ENCODE data around the gene LRMDA. TPM values are rescaled to one million over a fixed set of nuclear protein-coding genes. Genes with fewer than 3 reads are reported as not detected.
"Not testable (repeated sequence)": the region's sequence is repeated elsewhere in the genome, so short reads cannot be mapped to it uniquely, and the experiment has no call there.

The LRMDA gene
- total RNA-seq, 5 donors from 2014 or later (not counting 1 experiment from before 2014, with no cell fraction given): 0.30 to 1.2 TPM; not detected in 3

- Mint-ChIP-seq H3K4me1 (no peaks in the 10 kb centered on the region), H3K27ac (no peak overlapping the region), H3K36me3 (no peaks in the 10 kb centered on the region), H3K4me3 (no peak overlapping the region), H3K9me3 (no peaks in the 10 kb centered on the region), H3K27me3 (peaks cover 6 to 9% of the 10 kb centered on the region in 2 donors)
- Histone ChIP-seq H3K27me3 (replicated peaks in 1 of 2; ENCODE audit: control insufficient read depth in 2 of 2, extremely low read depth in 1 of 2, insufficient read depth in 2 of 2, low read length in 1 of 2) (peaks cover 0 to 2% of the 10 kb centered on the region in 2 experiments), H3K27ac (ENCODE audit: low read length) (no peak overlapping the region), H3K36me3 (ENCODE audit: control insufficient read depth in 2 of 2, extremely low read depth in 1 of 2, insufficient read depth in 1 of 2, low read length in 1 of 2) (no peaks in the 10 kb centered on the region), H3K9me3 (no peaks in the 10 kb centered on the region), H3K4me1 (ENCODE audit: control insufficient read depth in 1 of 2, extremely low read depth in 1 of 2, insufficient read depth in 2 of 2, low read length in 2 of 2) (no peaks in the 10 kb centered on the region), H3K4me3 (ENCODE audit: control insufficient read depth in 1 of 2, extremely low read depth in 1 of 2, low read length in 1 of 2) (no peak overlapping the region)
- CTCF ChIA-PET: no interaction called here
- POLR2A ChIA-PET: no interaction called here
- 53% methylated on average over 2 of the region's 2 CpGs for WGBS (ENCODE audit: insufficient coverage)
- ATAC-seq (replicated peaks in 1 of 4) (no peak), DNase-seq (no peak)
Measured at GRCh38 chr10:75599875-75600648, 168.6 kb downstream of the LRMDA start.

DNA sequence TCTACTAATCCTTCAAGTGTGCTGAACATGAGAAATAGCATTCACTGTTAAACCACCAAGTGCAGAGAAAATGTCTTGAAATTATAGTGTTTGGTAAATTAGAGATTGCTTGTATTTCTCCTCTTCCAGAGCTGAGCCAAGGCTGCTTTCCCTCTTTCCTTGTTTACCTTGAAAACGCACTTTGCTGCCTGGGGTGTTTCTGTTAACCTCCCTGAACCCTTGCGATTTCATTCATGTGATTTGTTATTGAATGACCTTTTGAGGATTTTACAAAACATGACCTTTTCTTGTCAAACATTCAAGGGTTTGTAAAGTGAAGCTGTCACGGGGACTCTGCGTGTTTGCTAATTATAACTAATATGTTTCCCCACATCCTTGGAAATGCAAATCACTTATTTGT, 169.4 kb downstream of the LRMDA start:
- Histone ChIP-seq H3K27ac (ENCODE audit: low read length) (no peak overlapping the region), H3K4me3 (ENCODE audit: control insufficient read depth in 1 of 2, extremely low read depth in 1 of 2, low read length in 1 of 2) (no peak overlapping the region), H3K27me3 (replicated peaks in 1 of 2; ENCODE audit: control insufficient read depth in 2 of 2, extremely low read depth in 1 of 2, insufficient read depth in 2 of 2, low read length in 1 of 2) (peaks cover 0 to 4% of the 10 kb centered on the region in 2 experiments), H3K36me3 (ENCODE audit: control insufficient read depth in 2 of 2, extremely low read depth in 1 of 2, insufficient read depth in 1 of 2, low read length in 1 of 2) (no peaks in the 10 kb centered on the region), H3K9me3 (no peaks in the 10 kb centered on the region), H3K4me1 (ENCODE audit: control insufficient read depth in 1 of 2, extremely low read depth in 1 of 2, insufficient read depth in 2 of 2, low read length in 2 of 2) (no peaks in the 10 kb centered on the region)
- peaks cover 6 to 13% of the 10 kb centered on the region in 2 donors for H3K27me3 Mint-ChIP-seq
- WGBS (ENCODE audit: insufficient coverage): no CpG with 5 or more reads among the region's 4 CpGs
- ATAC-seq (replicated peaks in 1 of 4) (no peak), DNase-seq (no peak)
- H3K4me3 Mint-ChIP-seq: no peak overlapping the region
- no peaks in the 10 kb centered on the region for H3K9me3 Mint-ChIP-seq
- ChIA-PET POLR2A (no interaction called here), CTCF (no interaction called here)
- H3K4me1 Mint-ChIP-seq: no peaks in the 10 kb centered on the region
- H3K36me3 Mint-ChIP-seq: no peaks in the 10 kb centered on the region
- H3K27ac Mint-ChIP-seq: no peak overlapping the region

- Mint-ChIP-seq H3K27ac (no peak overlapping the region), H3K36me3 (no peaks in the 10 kb centered on the region), H3K9me3 (no peaks in the 10 kb centered on the region), H3K4me1 (no peaks in the 10 kb centered on the region), H3K4me3 (no peak overlapping the region), H3K27me3 (peaks cover 6 to 13% of the 10 kb centered on the region in 2 donors)
- ChIA-PET POLR2A (no interaction called here), CTCF (no interaction called here)
- WGBS (ENCODE audit: insufficient coverage): no CpG with 5 or more reads among the region's 2 CpGs
- Histone ChIP-seq H3K36me3 (ENCODE audit: control insufficient read depth in 2 of 2, extremely low read depth in 1 of 2, insufficient read depth in 1 of 2, low read length in 1 of 2) (no peaks in the 10 kb centered on the region), H3K9me3 (no peaks in the 10 kb centered on the region), H3K4me3 (ENCODE audit: control insufficient read depth in 1 of 2, extremely low read depth in 1 of 2, low read length in 1 of 2) (no peak overlapping the region), H3K27me3 (replicated peaks in 1 of 2; ENCODE audit: control insufficient read depth in 2 of 2, extremely low read depth in 1 of 2, insufficient read depth in 2 of 2, low read length in 1 of 2) (peaks cover 0 to 4% of the 10 kb centered on the region in 2 experiments), H3K27ac (ENCODE audit: low read length) (no peak overlapping the region), H3K4me1 (ENCODE audit: control insufficient read depth in 1 of 2, extremely low read depth in 1 of 2, insufficient read depth in 2 of 2, low read length in 2 of 2) (no peaks in the 10 kb centered on the region)
- no peak for DNase-seq
- ATAC-seq (replicated peaks in 1 of 4): no peak
Measured at GRCh38 chr10:75602341-75602740, 170.9 kb downstream of the LRMDA start.

GRCh38 chr10:75605096-75605495, 173.7 kb downstream of the LRMDA start:
- Mint-ChIP-seq H3K4me1 (no peaks in the 10 kb centered on the region), H3K4me3 (no peak overlapping the region), H3K27ac (no peak overlapping the region), H3K27me3 (peaks cover 2 to 14% of the 10 kb centered on the region in 2 donors), H3K36me3 (no peaks in the 10 kb centered on the region), H3K9me3 (no peaks in the 10 kb centered on the region)
- no peak overlapping the region for H3K27ac ChIP-seq (ENCODE audit: low read length)
- CTCF ChIA-PET: no interaction called here
- ATAC-seq (replicated peaks in 1 of 4) (no peak), DNase-seq (no peak)
- POLR2A ChIA-PET: no interaction called here
- no peaks in the 10 kb centered on the region for H3K4me1 ChIP-seq (ENCODE audit: control insufficient read depth in 1 of 2, extremely low read depth in 1 of 2, insufficient read depth in 2 of 2, low read length in 2 of 2)
- H3K9me3 ChIP-seq: no peaks in the 10 kb centered on the region
- peaks cover 0 to 5% of the 10 kb centered on the region in 2 experiments for H3K27me3 ChIP-seq (replicated peaks in 1 of 2; ENCODE audit: control insufficient read depth in 2 of 2, extremely low read depth in 1 of 2, insufficient read depth in 2 of 2, low read length in 1 of 2)
- WGBS (ENCODE audit: insufficient coverage): no CpG with 5 or more reads among the region's 4 CpGs
- no peak overlapping the region for H3K4me3 ChIP-seq (ENCODE audit: control insufficient read depth in 1 of 2, extremely low read depth in 1 of 2, low read length in 1 of 2)
- H3K36me3 ChIP-seq (ENCODE audit: control insufficient read depth in 2 of 2, extremely low read depth in 1 of 2, insufficient read depth in 1 of 2, low read length in 1 of 2): no peaks in the 10 kb centered on the region

DNA sequence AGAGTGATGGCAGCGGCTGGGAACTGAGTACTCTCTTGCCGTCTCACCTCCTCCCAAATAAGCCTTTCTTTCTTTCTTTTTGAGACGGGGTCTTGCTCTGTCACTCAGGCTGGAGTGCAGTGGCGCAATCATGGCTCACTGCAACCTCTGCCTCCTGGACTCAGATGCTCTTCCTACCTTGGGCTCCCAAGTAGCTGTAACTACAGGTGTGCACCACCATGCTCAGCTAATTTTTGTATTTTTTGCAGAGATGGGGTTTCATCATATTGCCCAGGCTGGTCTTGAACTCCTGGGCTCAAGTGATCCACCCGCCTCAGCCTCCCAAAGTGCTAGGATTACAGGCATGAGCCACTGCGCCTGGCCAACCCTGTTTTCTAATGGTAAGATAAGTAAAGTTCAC, 174.4 kb downstream of the LRMDA start:
- DNase-seq; H3K36me3 ChIP-seq (ENCODE audit: control insufficient read depth in 2 of 2, extremely low read depth in 1 of 2, insufficient read depth in 1 of 2, low read length in 1 of 2); H3K4me3 Mint-ChIP-seq; H3K36me3 Mint-ChIP-seq; H3K9me3 ChIP-seq; H3K9me3 Mint-ChIP-seq; CTCF ChIA-PET; H3K4me3 ChIP-seq (ENCODE audit: control insufficient read depth in 1 of 2, extremely low read depth in 1 of 2, low read length in 1 of 2); H3K4me1 ChIP-seq (ENCODE audit: control insufficient read depth in 1 of 2, extremely low read depth in 1 of 2, insufficient read depth in 2 of 2, low read length in 2 of 2); H3K27ac ChIP-seq (ENCODE audit: low read length); H3K27ac Mint-ChIP-seq; ATAC-seq (replicated peaks in 1 of 4); POLR2A ChIA-PET; H3K4me1 Mint-ChIP-seq; H3K27me3 ChIP-seq (replicated peaks in 1 of 2; ENCODE audit: control insufficient read depth in 2 of 2, extremely low read depth in 1 of 2, insufficient read depth in 2 of 2, low read length in 1 of 2): not testable (repeated sequence)
- 80% methylated on average over 4 of the region's 6 CpGs for whole genome bisulfite sequencing (ENCODE audit: insufficient coverage)
- peaks cover 4 to 21% of the 10 kb centered on the region in 2 donors for H3K27me3 Mint-ChIP-seq

DNA sequence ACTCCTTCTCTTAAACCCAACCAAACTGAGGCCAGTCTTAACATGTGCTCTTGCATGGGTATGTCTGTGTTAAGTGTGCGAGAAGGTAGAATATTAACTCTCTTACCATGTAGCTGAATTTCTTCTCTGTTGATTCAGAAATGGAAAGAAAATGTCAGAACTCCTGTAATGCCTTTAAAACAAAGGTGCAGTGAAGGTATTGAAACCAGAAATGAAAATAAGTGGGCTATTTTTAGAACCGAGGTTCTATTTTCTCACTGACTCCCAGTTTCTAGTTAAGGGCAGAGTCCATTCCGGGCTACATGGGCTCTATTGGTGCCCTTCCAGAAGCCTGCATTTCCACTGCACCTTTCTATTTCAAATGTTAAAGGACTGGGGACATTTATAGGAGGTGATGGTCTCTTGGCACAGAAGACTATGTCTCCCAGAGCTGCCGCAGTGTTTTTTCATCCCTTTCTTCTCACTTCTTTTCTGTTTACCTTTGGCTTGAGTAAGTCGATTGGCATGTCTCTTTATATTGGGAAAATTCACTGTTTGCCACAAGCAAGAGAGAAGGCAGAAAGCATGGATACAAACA, 174.9 kb downstream of the LRMDA start:
- ChIA-PET POLR2A (no interaction called here), CTCF (interaction anchor here in 1 of 2 donors (0.7 kb wide), 1 partner anchor 1461 kb away, joined by 3 read pairs; no protein-coding TSS in a partner anchor)
- Mint-ChIP-seq H3K9me3 (no peaks in the 10 kb centered on the region), H3K4me1 (no peaks in the 10 kb centered on the region), H3K4me3 (no peak overlapping the region), H3K27me3 (peaks cover 4 to 23% of the 10 kb centered on the region in 2 donors), H3K36me3 (no peaks in the 10 kb centered on the region), H3K27ac (no peak overlapping the region)
- no peaks in the 10 kb centered on the region for H3K9me3 ChIP-seq
- ATAC-seq (replicated peaks in 1 of 4): no peak
- 100% methylated on average over 1 of the region's 5 CpGs for WGBS (ENCODE audit: insufficient coverage)
- no peak overlapping the region for H3K4me3 ChIP-seq (ENCODE audit: control insufficient read depth in 1 of 2, extremely low read depth in 1 of 2, low read length in 1 of 2)
- no peak overlapping the region for H3K27ac ChIP-seq (ENCODE audit: low read length)
- DNase-seq: no peak
- H3K4me1 ChIP-seq (ENCODE audit: control insufficient read depth in 1 of 2, extremely low read depth in 1 of 2, insufficient read depth in 2 of 2, low read length in 2 of 2): no peaks in the 10 kb centered on the region
- H3K27me3 ChIP-seq (replicated peaks in 1 of 2; ENCODE audit: control insufficient read depth in 2 of 2, extremely low read depth in 1 of 2, insufficient read depth in 2 of 2, low read length in 1 of 2): peaks cover 0 to 5% of the 10 kb centered on the region in 2 experiments
- H3K36me3 ChIP-seq (ENCODE audit: control insufficient read depth in 2 of 2, extremely low read depth in 1 of 2, insufficient read depth in 1 of 2, low read length in 1 of 2): no peaks in the 10 kb centered on the region

Measured in T-cell (primary cell).